PC-3 (cell line): ENCODE measurements around the gene LPIN1.

Source experiments
- EZH2phosphoT487 ChIP-seq: fragments of 300-600 bp; sonication (generic); IDR thresholded peaks from 2 replicates; pipeline ENCODE4 v1.6.1; 2018; ENCODE audit warnings: mild to moderate bottlenecking, antibody characterized with exemption, low read length, borderline replicate concordance
- TF ChIP-seq, protein P1 (sequence below): fragments of 300-600 bp; sonication (generic); conservative IDR thresholded peaks from 2 replicates; pipeline ENCODE4 v1.5.1; 2017; ENCODE audit warnings: antibody characterized with exemption, low read depth, mild to moderate bottlenecking, low read length

DNA sequence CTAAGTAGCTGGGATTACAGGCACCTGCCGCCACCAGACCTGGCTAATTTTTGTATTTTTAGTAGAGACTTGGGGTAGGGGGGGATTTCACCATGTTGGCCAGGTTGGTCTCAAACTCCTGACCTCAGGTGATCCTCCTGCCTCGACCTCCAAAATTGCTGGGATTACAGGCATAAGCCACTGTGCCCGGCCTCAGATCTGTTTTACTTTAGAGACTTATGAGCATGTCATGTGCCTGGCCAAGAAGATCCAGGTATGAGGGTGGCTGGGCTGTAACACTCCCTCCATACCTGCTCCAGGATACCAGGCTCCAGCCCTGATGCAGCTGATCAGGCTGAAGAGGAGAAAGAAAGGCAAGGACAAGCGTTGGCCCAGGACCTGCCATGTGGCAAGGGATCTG is 125.0 kb downstream of the LPIN1 start:
- TF ChIP-seq EZH2phosphoT487 = no peak
- TF ChIP-seq, protein P1, sequence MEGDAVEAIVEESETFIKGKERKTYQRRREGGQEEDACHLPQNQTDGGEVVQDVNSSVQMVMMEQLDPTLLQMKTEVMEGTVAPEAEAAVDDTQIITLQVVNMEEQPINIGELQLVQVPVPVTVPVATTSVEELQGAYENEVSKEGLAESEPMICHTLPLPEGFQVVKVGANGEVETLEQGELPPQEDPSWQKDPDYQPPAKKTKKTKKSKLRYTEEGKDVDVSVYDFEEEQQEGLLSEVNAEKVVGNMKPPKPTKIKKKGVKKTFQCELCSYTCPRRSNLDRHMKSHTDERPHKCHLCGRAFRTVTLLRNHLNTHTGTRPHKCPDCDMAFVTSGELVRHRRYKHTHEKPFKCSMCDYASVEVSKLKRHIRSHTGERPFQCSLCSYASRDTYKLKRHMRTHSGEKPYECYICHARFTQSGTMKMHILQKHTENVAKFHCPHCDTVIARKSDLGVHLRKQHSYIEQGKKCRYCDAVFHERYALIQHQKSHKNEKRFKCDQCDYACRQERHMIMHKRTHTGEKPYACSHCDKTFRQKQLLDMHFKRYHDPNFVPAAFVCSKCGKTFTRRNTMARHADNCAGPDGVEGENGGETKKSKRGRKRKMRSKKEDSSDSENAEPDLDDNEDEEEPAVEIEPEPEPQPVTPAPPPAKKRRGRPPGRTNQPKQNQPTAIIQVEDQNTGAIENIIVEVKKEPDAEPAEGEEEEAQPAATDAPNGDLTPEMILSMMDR = no peak
